GM12878 (cell line): Measurements from ENCODE around the gene GOSR1. TPM values are rescaled to one million over a fixed set of nuclear protein-coding genes. Genes with fewer than 3 reads are reported as not detected.

Source experiments
- ATAC-seq: fragments of 200-7000 bp; cut with Tn5 transposase; 3 replicates; pipeline ENCODE4 v1.9.1; 2020; ENCODE audit warnings: mild to moderate bottlenecking, moderate library complexity
- BruUV-seq: library from RNA; stranded (reverse); fragments of 400-500 nt; replicated peaks from 2 replicates; lab custom pipeline; 2021; lab: Mats Ljungman, UMichigan
- CTCF ChIA-PET: fragments of 300-600 bp; sonication (Branson Sonifier 250); formaldehyde crosslinking; extraction: SDS; loops from one replicate; lab custom pipeline; 2021; ENCODE audit warnings: inconsistent platforms; lab: Yijun Ruan, JAX
- POLR2A ChIA-PET: fragments of 350-600 bp; formaldehyde crosslinking; extraction: SDS; loops from one replicate; lab custom pipeline; 2021; ENCODE audit warnings: inconsistent platforms; lab: Charles Lee
- RAD21 ChIA-PET: fragments of 300-600 bp; sonication (Branson Sonifier 250); formaldehyde crosslinking; loops from one replicate; lab custom pipeline; 2023; ENCODE audit warnings: antibody characterized with exemption; ENCODE audit not compliant: unreplicated experiment; lab: Charles Lee
- SMC1A ChIA-PET: fragments of 300-600 bp; sonication (Branson Sonifier 250); formaldehyde crosslinking; loops from one replicate; lab custom pipeline; 2023; ENCODE audit not compliant: unreplicated experiment, uncharacterized antibody; lab: Charles Lee
- DNase-seq: peaks from one replicate; pipeline ENCODE4 v3.0.0-alpha.2; 2011; ENCODE audit warnings: low read depth, low spot score
- FAIRE-seq: peaks from 3 replicates; lab custom pipeline; 2011; peaks lifted over from hg19 to GRCh38; lab: Jason Lieb, UNC
- H2AFZ ChIP-seq: 2 replicates; pipeline ENCODE4 v1.6.0; 2011; ENCODE audit warnings: low read depth, low read length, control low read depth; ENCODE audit not compliant: control insufficient read depth
- H3K27ac ChIP-seq: 2 replicates; pipeline ENCODE4 v1.5.1; 2011; ENCODE audit warnings: control low read depth; ENCODE audit not compliant: control insufficient read depth, insufficient read depth
- H3K27me3 ChIP-seq, 2 experiments: replicated peaks in 1 of 2; 2 replicates each; pipeline versions ENCODE4 v1.6.0 to v1.6.1; 2011; ENCODE audit warnings: low read length in 1 of 2; ENCODE audit not compliant: control insufficient read depth in 2 of 2, insufficient read depth in 2 of 2
- H3K36me3 ChIP-seq, 2 experiments: 2 replicates each; pipeline ENCODE4 v1.5.1; 2011; ENCODE audit warnings: low read length in 1 of 2; ENCODE audit not compliant: control insufficient read depth in 2 of 2, insufficient read depth in 2 of 2
- H3K4me1 ChIP-seq: 2 replicates; pipeline ENCODE4 v1.6.1; 2011; ENCODE audit warnings: mild to moderate bottlenecking, low read length, moderate library complexity, mixed read lengths; ENCODE audit not compliant: control insufficient read depth, insufficient read depth
- H3K4me2 ChIP-seq: 2 replicates; pipeline ENCODE4 v1.6.0; 2011; ENCODE audit warnings: control low read depth; ENCODE audit not compliant: control insufficient read depth, insufficient read depth
- H3K4me3 ChIP-seq: fragments of 200-600 bp; sonication (generic); 2 replicates; pipeline ENCODE4 v1.5.1; 2016
- H3K79me2 ChIP-seq: 2 replicates; pipeline ENCODE4 v1.6.0; 2011; ENCODE audit warnings: low read length; ENCODE audit not compliant: control insufficient read depth, insufficient read depth
- H3K9ac ChIP-seq: 2 replicates; pipeline ENCODE4 v1.8.0; 2011; ENCODE audit warnings: low read length, control low read depth, mixed read lengths; ENCODE audit not compliant: control insufficient read depth, insufficient read depth
- H3K9me3 ChIP-seq: replicated peaks from 3 replicates; pipeline ENCODE4 v1.5.1; 2011; ENCODE audit warnings: mild to moderate bottlenecking, low read length; ENCODE audit not compliant: control insufficient read depth, insufficient read depth
- H4K20me1 ChIP-seq: 2 replicates; pipeline ENCODE4 v1.6.0; 2011; ENCODE audit not compliant: control insufficient read depth, insufficient read depth
- BACH1 ChIP-seq: fragments of 450-650 bp; IDR thresholded peaks from 2 replicates; pipeline ENCODE4 v1.6.1; 2017; ENCODE audit warnings: mild to moderate bottlenecking, borderline replicate concordance
- CEBPZ ChIP-seq: fragments of 150-350 bp; IDR thresholded peaks from 2 replicates; pipeline ENCODE4 v1.6.1; 2016; ENCODE audit warnings: low read depth, low read length
- SKIL ChIP-seq: fragments of 450-650 bp; IDR thresholded peaks from 2 replicates; pipeline ENCODE4 v1.6.1; 2017; ENCODE audit warnings: mild to moderate bottlenecking, low read depth, inconsistent platforms; ENCODE audit not compliant: poor library complexity, severe bottlenecking
- SPI1 ChIP-seq: IDR thresholded peaks from 2 replicates; pipeline ENCODE4 v1.6.1; 2011; ENCODE audit warnings: low read depth, mild to moderate bottlenecking, low read length, moderate library complexity, borderline replicate concordance; ENCODE audit not compliant: insufficient read depth
- ZBTB4 ChIP-seq: fragments of 450-650 bp; formaldehyde crosslinking; IDR thresholded peaks from 2 replicates; pipeline ENCODE4 v1.4.0; 2022; ENCODE audit warnings: mild to moderate bottlenecking, moderate library complexity
- WGBS: methylation state at CpG from one replicate; pipeline ENCODE4 v1.1.6; 2016; ENCODE audit warnings: low lambda C conversion rate; ENCODE audit not compliant: insufficient replicate concordance, insufficient coverage; ENCODE audit errors: missing lambda C conversion rate; 5-methylcytosine and 5-hydroxymethylcytosine counted together
- in situ Hi-C: fragments of 300-500 bp; cut with MboI; formaldehyde crosslinking; loops from 9 replicates; pipeline ENCODE4 v1.14.3; 2018; ENCODE audit warnings: mixed read lengths
- intact Hi-C: fragments of 100-400 bp; cut with micrococcal nuclease; formaldehyde crosslinking; loops from one replicate; pipeline ENCODE4 v1.14.2; 2022; ENCODE audit not compliant: unreplicated experiment
- polyA plus RNA-seq, 11 experiments: library from polyadenylated mRNA; depleted of rRNA in 4 of 11; unstranded in 6 of 11; stranded (reverse) in 5 of 11; fragments of >200 nt; fragmentation: Nextera tagmentation in 4 of 11; fragmentation: Illumina TruSeq in 1 of 11; extraction: Ambion mirVana in 4 of 11; extraction: Trizol in 1 of 11; gene quantifications; 1 replicate in 1 of 11; 2 replicates in 10 of 11; pipeline versions ENCODE4 v1.2.1 to v1.2.3, GENCODE V29; 2011 to 2016; ENCODE audit warnings: inconsistent platforms in 2 of 11, missing spikeins in 2 of 11, low read depth in 1 of 11
- total RNA-seq, 4 experiments: library from RNA; depleted of rRNA in 3 of 4; stranded (reverse); fragments of >200 nt in 3 of 4; fragmentation: Illumina TruSeq in 1 of 4; extraction: Trizol in 1 of 4; gene quantifications; 2 replicates each; pipeline versions ENCODE4 v1.2.1 to v1.2.3, GENCODE V29; 2013 to 2021

Gene GOSR1
- total and polyA plus RNA-seq, 10 of the 15 experiments (the other 5 are each of a cell fraction or from before 2014, with no cell fraction given), result 21.4 to 99.3 (median 42.9) TPM

GRCh38 chr17:30570191-30570590, 93.0 kb downstream of the GOSR1 start:
- ChIA-PET RAD21 (no interaction called here), CTCF (no interaction called here), SMC1A (no interaction called here), POLR2A (no interaction called here)
- DNase-seq (no peak), FAIRE-seq (no peak), ATAC-seq (no peak)
- Histone ChIP-seq H3K27ac (no peak overlapping the region), H3K4me2 (no peak overlapping the region), H3K27me3 (no peaks in the 10 kb centered on the region), H2AFZ (no peak overlapping the region), H3K36me3 (no peaks in the 10 kb centered on the region), H4K20me1 (no peaks in the 10 kb centered on the region), H3K9me3 (no peaks in the 10 kb centered on the region), H3K9ac (no peak overlapping the region), H3K4me1 (no peaks in the 10 kb centered on the region), H3K4me3 (no peak overlapping the region), H3K79me2 (no peaks in the 10 kb centered on the region)
- BruUV-seq, result no TSS peak
- intact Hi-C loops, result no loop called here
- in situ Hi-C loops, result no loop called here
- WGBS, result 0% methylated on average over 2 of the region's 2 CpGs
- no peak for TF ChIP-seq ZBTB4 (CRISPR knock-in tag)

- 20% methylated on average over 6 of the region's 9 CpGs for WGBS
- no TSS peak for BruUV-seq
- no peak for DNase-seq
- TF ChIP-seq BACH1, result no peak
- TF ChIP-seq CEBPZ, result no peak
- TF ChIP-seq SKIL, result no peak
- TF ChIP-seq SPI1, result no peak
Measured at GRCh38 chr17:30570596-30571265, 93.5 kb downstream of the GOSR1 start.

More at GRCh38 chr17:30570596-30571265, 93.5 kb downstream of the GOSR1 start:
- in situ Hi-C loops (no loop called here), intact Hi-C loops (no loop called here)
- ATAC-seq (no peak), FAIRE-seq (no peak)
- H3K9me3 ChIP-seq, result no peaks in the 10 kb centered on the region
- no peaks in the 10 kb centered on the region for H3K36me3 ChIP-seq
- ChIA-PET POLR2A (no interaction called here), RAD21 (no interaction called here), CTCF (no interaction called here), SMC1A (no interaction called here)
- no peak overlapping the region for H3K4me3 ChIP-seq
- no peaks in the 10 kb centered on the region for H4K20me1 ChIP-seq
- no peak overlapping the region for H2AFZ ChIP-seq
- H3K4me2 ChIP-seq, result no peak overlapping the region
- no peaks in the 10 kb centered on the region for H3K27me3 ChIP-seq
- no peaks in the 10 kb centered on the region for H3K79me2 ChIP-seq
- no peak overlapping the region for H3K27ac ChIP-seq
- H3K9ac ChIP-seq, result no peak overlapping the region
- no peaks in the 10 kb centered on the region for H3K4me1 ChIP-seq
